Skin epidermis (tissue), 12 donors: ENCODE results near the gene DAZAP1.
A peak's percentile ranks its signal among the peaks of the same experiment; 100 is the strongest.

ENCODE experiments used
- H3K27ac ChIP-seq, 21 experiments: fragments of 200-600 bp; sonication (generic) in 11 of 21; one replicate each; pipeline ENCODE4 v1.5.0; 2020; ENCODE audit warnings: mild to moderate bottlenecking in 3 of 21, inconsistent platforms in 2 of 21, moderate library complexity in 2 of 21
- H3K4me3 ChIP-seq, 7 experiments: fragments of 200-600 bp; sonication (generic) in 2 of 7; one replicate each; pipeline ENCODE4 v1.5.0; 2020; ENCODE audit warnings: inconsistent platforms in 2 of 7, mild to moderate bottlenecking in 2 of 7, moderate library complexity in 1 of 7

The DAZAP1 gene

GRCh38 chr19:1434577-1435060, 27.2 kb downstream of the DAZAP1 start:
- Histone ChIP-seq H3K4me3 (no peak overlapping the region), H3K27ac (no peak overlapping the region)

GRCh38 chr19:1435378-1435989, 28.1 kb downstream of the DAZAP1 start:
- no peak overlapping the region for H3K27ac ChIP-seq
- no peak overlapping the region for H3K4me3 ChIP-seq

- peak overlapping the region in 3 of 21 experiments; percentile 5 to 96 (median 88) for H3K27ac ChIP-seq
- peak overlapping the region in 3 of 7 experiments; percentile 75 to 94 (median 90) for H3K4me3 ChIP-seq
Observed at GRCh38 chr19:1437609-1438008, 30.2 kb downstream of the DAZAP1 start.

GRCh38 chr19:1438035-1438932, 30.9 kb downstream of the DAZAP1 start, which contains the start of gene RPS15:
RPS15 (plus strand) TSS chr19:1438396; CDS start chr19:1438426, 30 bp downstream.
- H3K27ac ChIP-seq = peak within 1 kb of the TSS; percentile 69 to 100 (median 93)
- H3K4me3 ChIP-seq = peak within 1 kb of the TSS; percentile 75 to 99 (median 90)

- H3K27ac ChIP-seq = peak overlapping the region; percentile 69 to 100 (median 93)
- H3K4me3 ChIP-seq = peak overlapping the region; percentile 75 to 99 (median 90)
Observed at GRCh38 chr19:1438933-1439354, 31.6 kb downstream of the DAZAP1 start.

- H3K27ac ChIP-seq = peak overlapping the region in 17 of 21 experiments; percentile 86 to 100 (median 94)
Observed at GRCh38 chr19:1439525-1440417, 32.4 kb downstream of the DAZAP1 start.

GRCh38 chr19:1440418-1440801, 33.0 kb downstream of the DAZAP1 start:
- Histone ChIP-seq H3K4me3 (peak overlapping the region in 2 of 7 experiments; percentile 90 to 92), H3K27ac (no peak overlapping the region)

More at GRCh38 chr19:1439525-1440417, 32.4 kb downstream of the DAZAP1 start:
- H3K4me3 ChIP-seq = peak overlapping the region; percentile 75 to 99 (median 90)

- Histone ChIP-seq H3K4me3 (no peak overlapping the region), H3K27ac (no peak overlapping the region)
Observed at GRCh38 chr19:1441022-1441426, 33.6 kb downstream of the DAZAP1 start.

GRCh38 chr19:1441677-1442438, 34.5 kb downstream of the DAZAP1 start:
- Histone ChIP-seq H3K27ac (no peak overlapping the region), H3K4me3 (no peak overlapping the region)

GRCh38 chr19:1445185-1445931, 38.0 kb downstream of the DAZAP1 start:
- peak overlapping the region in 6 of 7 experiments; percentile 1 to 33 (median 23) for H3K4me3 ChIP-seq
- H3K27ac ChIP-seq = peak overlapping the region in 2 of 21 experiments; percentile 1 to 67

- no peak overlapping the region for H3K27ac ChIP-seq
- peak overlapping the region in 6 of 7 experiments; percentile 1 to 33 (median 16) for H3K4me3 ChIP-seq
Observed at GRCh38 chr19:1445932-1446712, 38.7 kb downstream of the DAZAP1 start.

GRCh38 chr19:1446713-1447481, 39.5 kb downstream of the DAZAP1 start:
- H3K27ac ChIP-seq = no peak overlapping the region
- no peak overlapping the region for H3K4me3 ChIP-seq

- Histone ChIP-seq H3K4me3 (no peak overlapping the region), H3K27ac (no peak overlapping the region)
Observed at GRCh38 chr19:1447504-1447903, 40.1 kb downstream of the DAZAP1 start.

GRCh38 chr19:1447944-1448343, 40.6 kb downstream of the DAZAP1 start:
- Histone ChIP-seq H3K4me3 (no peak overlapping the region), H3K27ac (no peak overlapping the region)

GRCh38 chr19:1449467-1450442, 42.4 kb downstream of the DAZAP1 start, which contains the start of gene APC2:
APC2 (plus strand) TSS chr19:1450121; CDS start chr19:1453002, 2,881 bp downstream.
- Histone ChIP-seq H3K27ac (no peak within 1 kb of the TSS), H3K4me3 (no peak within 1 kb of the TSS)
